ENCODE measurements around the gene CFAP46. TPM values are rescaled to one million over a fixed set of nuclear protein-coding genes. Genes with fewer than 3 reads are reported as not detected.

Gene CFAP46
- total RNA-seq, 4 donors from 2014 or later = under 0.01 to 1.3 (median 0.28) TPM

DNA sequence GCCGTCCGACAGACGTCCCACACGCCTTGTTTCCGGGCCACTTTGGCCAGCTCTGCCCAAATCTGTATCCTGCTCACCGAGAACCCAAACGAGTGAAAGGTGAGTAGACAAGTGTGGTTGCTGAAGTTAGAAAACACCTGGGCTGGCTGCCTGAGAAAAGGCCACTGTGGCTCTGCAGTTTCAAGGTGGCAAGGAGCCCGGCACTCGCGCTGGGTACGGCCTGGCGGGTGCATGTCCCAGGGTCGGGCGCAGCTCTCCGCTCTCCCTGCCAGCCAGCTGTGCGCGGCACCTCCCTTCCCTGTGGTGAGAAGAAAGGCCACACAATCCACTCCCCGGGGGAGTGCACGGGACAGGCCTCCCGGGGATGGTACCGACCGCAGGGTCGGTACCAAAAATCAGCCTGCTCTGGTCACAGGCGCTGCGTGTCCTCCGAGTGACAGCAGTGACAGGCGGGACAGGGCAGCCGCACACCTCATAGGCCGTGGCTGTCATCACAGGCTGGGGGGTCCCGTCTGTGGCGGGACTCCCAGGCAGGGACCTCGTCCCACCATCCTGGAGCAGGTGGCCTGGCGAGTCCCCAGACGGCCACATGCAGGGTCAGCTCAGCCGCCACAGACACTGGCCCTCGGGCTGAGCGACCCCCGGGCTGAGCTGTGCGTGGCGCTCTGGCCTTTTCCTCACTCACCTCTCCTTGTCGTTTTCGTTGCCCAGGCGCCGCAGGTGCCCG, 22.8 kb downstream of the CFAP46 start:
- TF ChIP-seq EP300 (IDR thresholded peaks at IDR 0.05) (no peak), POLR2AphosphoS5 (IDR thresholded peaks at IDR 0.05) (no peak), POLR2A (IDR thresholded peaks at IDR 0.05; ENCODE audit: low read depth) (no peak)
- TF ChIP-seq, protein P1, sequence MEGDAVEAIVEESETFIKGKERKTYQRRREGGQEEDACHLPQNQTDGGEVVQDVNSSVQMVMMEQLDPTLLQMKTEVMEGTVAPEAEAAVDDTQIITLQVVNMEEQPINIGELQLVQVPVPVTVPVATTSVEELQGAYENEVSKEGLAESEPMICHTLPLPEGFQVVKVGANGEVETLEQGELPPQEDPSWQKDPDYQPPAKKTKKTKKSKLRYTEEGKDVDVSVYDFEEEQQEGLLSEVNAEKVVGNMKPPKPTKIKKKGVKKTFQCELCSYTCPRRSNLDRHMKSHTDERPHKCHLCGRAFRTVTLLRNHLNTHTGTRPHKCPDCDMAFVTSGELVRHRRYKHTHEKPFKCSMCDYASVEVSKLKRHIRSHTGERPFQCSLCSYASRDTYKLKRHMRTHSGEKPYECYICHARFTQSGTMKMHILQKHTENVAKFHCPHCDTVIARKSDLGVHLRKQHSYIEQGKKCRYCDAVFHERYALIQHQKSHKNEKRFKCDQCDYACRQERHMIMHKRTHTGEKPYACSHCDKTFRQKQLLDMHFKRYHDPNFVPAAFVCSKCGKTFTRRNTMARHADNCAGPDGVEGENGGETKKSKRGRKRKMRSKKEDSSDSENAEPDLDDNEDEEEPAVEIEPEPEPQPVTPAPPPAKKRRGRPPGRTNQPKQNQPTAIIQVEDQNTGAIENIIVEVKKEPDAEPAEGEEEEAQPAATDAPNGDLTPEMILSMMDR (IDR thresholded peaks at IDR 0.05) = no peak
- Histone ChIP-seq H3K27ac (replicated peaks in 1 of 4) (no peak overlapping the region), H3K27me3 (peaks cover 0 to 39% (median 0%) of the 10 kb centered on the region in 4 donors), H3K4me3 (no peak overlapping the region), H3K36me3 (no peaks in the 10 kb centered on the region), H3K4me1 (no peaks in the 10 kb centered on the region), H3K9me3 (no peaks in the 10 kb centered on the region)
- WGBS = 92% methylated on average over 39 of the region's 45 CpGs
- DNase-seq (ENCODE audit: extremely low spot score) = no peak
- intact Hi-C loops (cut with DNase I) = no loop called here

DNA sequence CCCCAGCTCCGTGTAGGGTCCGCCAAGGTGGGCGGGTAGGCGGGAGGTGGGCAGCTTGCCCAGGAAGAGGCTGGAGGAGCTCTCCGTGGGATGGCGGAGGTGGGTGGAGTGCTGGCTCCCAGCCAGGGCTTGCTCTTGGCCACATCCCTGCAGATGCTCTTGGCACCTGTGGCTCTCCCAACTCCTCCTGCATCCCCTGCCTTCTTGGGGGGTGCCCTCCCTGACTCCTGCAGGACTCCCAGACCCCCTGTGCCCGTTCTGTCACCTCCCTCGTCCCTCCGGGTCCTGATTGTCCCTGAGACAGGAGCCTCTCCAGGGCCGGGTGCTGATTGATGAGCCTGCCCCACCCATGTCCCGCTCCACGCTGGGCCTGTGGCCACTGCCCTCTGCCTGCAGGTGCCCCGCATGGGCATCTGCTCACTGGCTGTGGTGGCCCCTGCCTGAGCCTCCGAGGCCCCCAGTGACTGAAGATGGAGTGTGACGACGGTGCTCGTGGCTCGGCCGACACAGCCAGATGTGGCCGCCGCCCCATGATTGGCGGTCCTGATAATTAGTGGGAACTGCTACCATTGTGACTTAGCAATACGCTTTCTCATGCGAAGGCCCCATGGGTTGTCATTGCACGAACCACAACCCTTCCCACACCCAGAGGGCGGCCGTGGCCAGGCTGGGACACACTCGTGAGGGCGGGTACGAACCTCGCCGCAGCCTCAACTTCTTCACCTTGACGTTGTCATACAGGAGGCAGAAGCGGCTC, 23.6 kb downstream of the CFAP46 start:
- no peaks in the 10 kb centered on the region for H3K36me3 ChIP-seq
- H3K9me3 ChIP-seq = no peaks in the 10 kb centered on the region
- no peak overlapping the region for H3K27ac ChIP-seq (replicated peaks in 1 of 4)
- peaks cover 0 to 39% (median 0%) of the 10 kb centered on the region in 4 donors for H3K27me3 ChIP-seq
- H3K4me1 ChIP-seq = no peaks in the 10 kb centered on the region
- DNase-seq (ENCODE audit: extremely low spot score) = no peak
- intact Hi-C loops (cut with DNase I) = no loop called here
- H3K4me3 ChIP-seq = no peak overlapping the region
- TF ChIP-seq, protein P1 (IDR thresholded peaks at IDR 0.05) = no peak
- no peak for TF ChIP-seq POLR2AphosphoS5 (IDR thresholded peaks at IDR 0.05)
- TF ChIP-seq EP300 (IDR thresholded peaks at IDR 0.05) = no peak
- no peak for TF ChIP-seq POLR2A (IDR thresholded peaks at IDR 0.05; ENCODE audit: low read depth)
- WGBS = 79% methylated on average over 31 of the region's 34 CpGs

DNA sequence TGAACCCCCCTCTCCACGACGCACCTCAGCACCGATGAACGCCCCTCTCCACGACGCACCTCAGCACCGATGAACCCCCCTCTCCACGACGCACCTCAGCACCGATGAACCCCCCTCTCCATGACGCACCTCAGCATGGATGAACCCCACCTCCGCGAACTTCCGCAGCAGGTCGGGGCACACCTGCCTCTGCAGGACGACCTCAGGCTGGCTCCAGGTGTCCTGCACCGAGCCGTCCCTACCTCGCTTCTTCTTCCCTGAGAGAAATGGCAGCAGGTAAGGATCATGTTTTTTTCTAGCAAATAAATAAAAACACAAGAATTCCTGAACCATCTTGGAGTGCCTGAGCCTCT, 24.1 kb downstream of the CFAP46 start:
- Histone ChIP-seq H3K36me3 (no peaks in the 10 kb centered on the region), H3K27ac (replicated peaks in 1 of 4) (no peak overlapping the region)
- intact Hi-C loops (cut with DNase I) = no loop called here

DNA sequence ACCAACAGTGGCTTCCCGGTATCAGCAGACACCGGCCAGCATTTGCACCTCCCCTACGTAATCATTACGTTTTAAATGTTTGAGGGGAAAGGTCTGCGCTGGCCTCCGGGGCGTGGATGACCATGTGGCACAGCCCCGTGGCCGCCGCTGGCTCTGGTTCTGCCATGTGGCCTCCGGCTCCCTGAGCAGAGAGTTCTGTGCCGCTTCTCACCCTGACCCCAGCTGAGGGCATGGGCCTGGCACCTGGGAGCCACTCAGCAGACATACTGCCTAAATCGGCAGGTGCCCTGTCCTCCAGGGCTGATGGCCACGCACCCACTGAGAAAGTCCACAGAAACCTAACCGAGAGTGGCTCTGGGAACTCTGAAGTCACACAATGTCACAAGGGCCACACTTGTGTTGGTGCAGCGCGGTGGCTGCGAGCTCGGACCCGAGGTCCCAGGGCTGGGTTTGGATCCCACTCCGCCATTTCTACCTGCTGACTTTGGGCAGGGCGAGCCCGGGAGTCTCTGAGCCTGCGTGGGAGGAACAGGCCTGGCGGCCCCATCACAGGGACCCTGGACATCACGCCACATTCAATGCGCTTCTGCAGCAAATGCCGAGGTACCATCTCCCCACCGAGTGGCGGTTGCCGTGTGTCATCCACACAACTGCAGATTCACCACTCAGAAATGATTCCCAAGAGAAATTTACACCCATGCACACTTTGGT, 25.3 kb downstream of the CFAP46 start:
- H3K27me3 ChIP-seq = peaks cover 0 to 29% (median 0%) of the 10 kb centered on the region in 4 donors
- DNase-seq (ENCODE audit: extremely low spot score) = no peak
- WGBS = 93% methylated on average over 18 of the region's 31 CpGs

More for the DNA sequence above, 24.1 kb downstream of the CFAP46 start:
- DNase-seq (ENCODE audit: extremely low spot score) = no peak
- peaks cover 0 to 39% (median 0%) of the 10 kb centered on the region in 4 donors for H3K27me3 ChIP-seq
- 90% methylated on average over 17 of the region's 19 CpGs for WGBS
- TF ChIP-seq, protein P1 (IDR thresholded peaks at IDR 0.05) = no peak
- TF ChIP-seq POLR2A (IDR thresholded peaks at IDR 0.05; ENCODE audit: low read depth) = no peak
- no peak for TF ChIP-seq POLR2AphosphoS5 (IDR thresholded peaks at IDR 0.05)
- TF ChIP-seq EP300 (IDR thresholded peaks at IDR 0.05) = no peak
- H3K4me3 ChIP-seq = no peak overlapping the region
- H3K4me1 ChIP-seq = no peaks in the 10 kb centered on the region
- H3K9me3 ChIP-seq = no peaks in the 10 kb centered on the region

More for the DNA sequence above, 25.3 kb downstream of the CFAP46 start:
- Histone ChIP-seq H3K4me3 (no peak overlapping the region), H3K36me3 (no peaks in the 10 kb centered on the region), H3K4me1 (no peaks in the 10 kb centered on the region), H3K9me3 (no peaks in the 10 kb centered on the region), H3K27ac (replicated peaks in 1 of 4) (no peak overlapping the region)
- TF ChIP-seq EP300 (IDR thresholded peaks at IDR 0.05) = no peak
- TF ChIP-seq, protein P1 (IDR thresholded peaks at IDR 0.05) = no peak
- TF ChIP-seq POLR2A (IDR thresholded peaks at IDR 0.05; ENCODE audit: low read depth) = no peak
- TF ChIP-seq POLR2AphosphoS5 (IDR thresholded peaks at IDR 0.05) = no peak
- intact Hi-C loops (cut with DNase I) = no loop called here
